Activated naive CD8-positive, alpha-beta T cell treated with anti-CD3 and anti-CD28 coated beads, Interleukin-2, amount 50 U/mL, for 24 hours (primary cell): ENCODE results near the gene ATG13.
A peak's percentile ranks its signal among the peaks of the same experiment; 100 is the strongest.

Experiments used
- ATAC-seq: fragments of 150-1000 bp; cut with Tn5 transposase; one replicate; pipeline ENCODE4 v1.10.0; 2021
- DNase-seq: peaks from one replicate; pipeline ENCODE4 v3.0.0; 2021
- H3K27ac Mint-ChIP-seq: one replicate; pipeline ENCODE4 v1.8.0; 2021; ENCODE audit warnings: mild to moderate bottlenecking, mixed read lengths
- H3K27me3 Mint-ChIP-seq: one replicate; pipeline ENCODE4 v1.8.0; 2021; ENCODE audit warnings: mixed read lengths
- H3K36me3 Mint-ChIP-seq: one replicate; pipeline ENCODE4 v1.8.0; 2021; ENCODE audit warnings: low read depth, mixed read lengths
- H3K4me1 Mint-ChIP-seq: one replicate; pipeline ENCODE4 v1.8.0; 2021; ENCODE audit warnings: mixed read lengths
- H3K4me3 Mint-ChIP-seq: one replicate; pipeline ENCODE4 v1.8.0; 2021; ENCODE audit warnings: mild to moderate bottlenecking, moderate library complexity, mixed read lengths
- H3K9me3 Mint-ChIP-seq: one replicate; pipeline ENCODE4 v1.8.0; 2021; ENCODE audit warnings: mixed read lengths

Gene ATG13

GRCh38 chr11:46625406-46625805 is 8.1 kb downstream of the ATG13 start:
- H3K27ac Mint-ChIP-seq = no peak overlapping the region
- no peaks in the 10 kb centered on the region for H3K9me3 Mint-ChIP-seq
- ATAC-seq = no peak

GRCh38 chr11:46628961-46629360 is 11.6 kb downstream of the ATG13 start:
- no peaks in the 10 kb centered on the region for H3K27me3 Mint-ChIP-seq
- no peaks in the 10 kb centered on the region for H3K9me3 Mint-ChIP-seq
- no peak for ATAC-seq
- peaks cover 2% of the 10 kb centered on the region for H3K4me1 Mint-ChIP-seq
- no peak overlapping the region for H3K27ac Mint-ChIP-seq
- DNase-seq = no peak
- H3K4me3 Mint-ChIP-seq = no peak overlapping the region
- H3K36me3 Mint-ChIP-seq = peaks cover 22% of the 10 kb centered on the region

More at GRCh38 chr11:46625406-46625805, 8.1 kb downstream of the ATG13 start:
- peaks cover 9% of the 10 kb centered on the region for H3K4me1 Mint-ChIP-seq
- peaks cover 20% of the 10 kb centered on the region for H3K36me3 Mint-ChIP-seq
- no peak overlapping the region for H3K4me3 Mint-ChIP-seq
- no peaks in the 10 kb centered on the region for H3K27me3 Mint-ChIP-seq
- no peak for DNase-seq

GRCh38 chr11:46630237-46630636 is 12.9 kb downstream of the ATG13 start:
- Mint-ChIP-seq H3K9me3 (no peaks in the 10 kb centered on the region), H3K27me3 (no peaks in the 10 kb centered on the region), H3K36me3 (peaks cover 17% of the 10 kb centered on the region), H3K4me3 (no peak overlapping the region), H3K27ac (no peak overlapping the region), H3K4me1 (peaks cover 2% of the 10 kb centered on the region)
- DNase-seq (no peak), ATAC-seq (no peak)

GRCh38 chr11:46631676-46632075 is 14.3 kb downstream of the ATG13 start:
- Mint-ChIP-seq H3K9me3 (no peaks in the 10 kb centered on the region), H3K36me3 (peaks cover 14% of the 10 kb centered on the region), H3K4me1 (peaks cover 2% of the 10 kb centered on the region), H3K4me3 (no peak overlapping the region), H3K27ac (no peak overlapping the region), H3K27me3 (no peaks in the 10 kb centered on the region)
- DNase-seq = no peak
- ATAC-seq = no peak

GRCh38 chr11:46632502-46632901 is 15.1 kb downstream of the ATG13 start:
- Mint-ChIP-seq H3K4me3 (no peak overlapping the region), H3K9me3 (no peaks in the 10 kb centered on the region), H3K27ac (peak overlapping the region; percentile 44), H3K4me1 (peaks cover 2% of the 10 kb centered on the region), H3K36me3 (peaks cover 14% of the 10 kb centered on the region), H3K27me3 (no peaks in the 10 kb centered on the region)
- no peak for ATAC-seq
- DNase-seq = no peak

GRCh38 chr11:46633291-46634217 is 16.2 kb downstream of the ATG13 start:
- H3K27me3 Mint-ChIP-seq = no peaks in the 10 kb centered on the region
- DNase-seq (no peak), ATAC-seq (no peak)
- H3K9me3 Mint-ChIP-seq = no peaks in the 10 kb centered on the region
- peaks cover 17% of the 10 kb centered on the region for H3K36me3 Mint-ChIP-seq
- H3K27ac Mint-ChIP-seq = no peak overlapping the region
- H3K4me1 Mint-ChIP-seq = peaks cover 2% of the 10 kb centered on the region
- no peak overlapping the region for H3K4me3 Mint-ChIP-seq

- DNase-seq (no peak), ATAC-seq (no peak)
- no peaks in the 10 kb centered on the region for H3K27me3 Mint-ChIP-seq
- H3K4me3 Mint-ChIP-seq = no peak overlapping the region
- peaks cover 18% of the 10 kb centered on the region for H3K36me3 Mint-ChIP-seq
- H3K27ac Mint-ChIP-seq = no peak overlapping the region
- H3K4me1 Mint-ChIP-seq = peaks cover 7% of the 10 kb centered on the region
- no peaks in the 10 kb centered on the region for H3K9me3 Mint-ChIP-seq
Measured at GRCh38 chr11:46635557-46636139, 18.3 kb downstream of the ATG13 start.

- no peak for ATAC-seq
- no peak for DNase-seq
- Mint-ChIP-seq H3K36me3 (peaks cover 13% of the 10 kb centered on the region), H3K27me3 (no peaks in the 10 kb centered on the region), H3K4me3 (no peak overlapping the region), H3K27ac (no peak overlapping the region), H3K9me3 (no peaks in the 10 kb centered on the region), H3K4me1 (peaks cover 11% of the 10 kb centered on the region)
Measured at GRCh38 chr11:46637546-46637945, 20.2 kb downstream of the ATG13 start.

GRCh38 chr11:46639197-46639839 is 22.0 kb downstream of the ATG13 start:
- no peak overlapping the region for H3K27ac Mint-ChIP-seq
- DNase-seq (no peak), ATAC-seq (no peak)
- no peaks in the 10 kb centered on the region for H3K9me3 Mint-ChIP-seq
- peaks cover 10% of the 10 kb centered on the region for H3K4me1 Mint-ChIP-seq
- no peak overlapping the region for H3K4me3 Mint-ChIP-seq
- no peaks in the 10 kb centered on the region for H3K27me3 Mint-ChIP-seq
- peaks cover 16% of the 10 kb centered on the region for H3K36me3 Mint-ChIP-seq

- Mint-ChIP-seq H3K9me3 (no peaks in the 10 kb centered on the region), H3K27me3 (no peaks in the 10 kb centered on the region), H3K4me1 (peaks cover 10% of the 10 kb centered on the region), H3K4me3 (no peak overlapping the region), H3K36me3 (peaks cover 20% of the 10 kb centered on the region), H3K27ac (no peak overlapping the region)
- ATAC-seq (no peak), DNase-seq (no peak)
Measured at GRCh38 chr11:46640036-46640788, 22.9 kb downstream of the ATG13 start.

- Mint-ChIP-seq H3K9me3 (no peaks in the 10 kb centered on the region), H3K27ac (no peak overlapping the region), H3K4me3 (no peak overlapping the region), H3K4me1 (peaks cover 10% of the 10 kb centered on the region), H3K27me3 (no peaks in the 10 kb centered on the region), H3K36me3 (peaks cover 24% of the 10 kb centered on the region)
- DNase-seq (no peak), ATAC-seq (no peak)
Measured at GRCh38 chr11:46641639-46642038, 24.3 kb downstream of the ATG13 start.

GRCh38 chr11:46642627-46643335 is 25.4 kb downstream of the ATG13 start:
- H3K36me3 Mint-ChIP-seq = peaks cover 24% of the 10 kb centered on the region
- peaks cover 10% of the 10 kb centered on the region for H3K4me1 Mint-ChIP-seq
- no peaks in the 10 kb centered on the region for H3K27me3 Mint-ChIP-seq
- DNase-seq = no peak
- H3K27ac Mint-ChIP-seq = no peak overlapping the region
- no peak overlapping the region for H3K4me3 Mint-ChIP-seq
- no peak for ATAC-seq
- no peaks in the 10 kb centered on the region for H3K9me3 Mint-ChIP-seq

GRCh38 chr11:46643531-46643930 is 26.2 kb downstream of the ATG13 start:
- ATAC-seq = no peak
- H3K4me3 Mint-ChIP-seq = no peak overlapping the region
- no peak for DNase-seq
- peaks cover 10% of the 10 kb centered on the region for H3K4me1 Mint-ChIP-seq
- peaks cover 21% of the 10 kb centered on the region for H3K36me3 Mint-ChIP-seq
- H3K27me3 Mint-ChIP-seq = no peaks in the 10 kb centered on the region
- H3K9me3 Mint-ChIP-seq = no peaks in the 10 kb centered on the region
- no peak overlapping the region for H3K27ac Mint-ChIP-seq

GRCh38 chr11:46643986-46644385 is 26.6 kb downstream of the ATG13 start:
- Mint-ChIP-seq H3K4me1 (peaks cover 10% of the 10 kb centered on the region), H3K36me3 (peaks cover 22% of the 10 kb centered on the region), H3K27ac (no peak overlapping the region), H3K27me3 (no peaks in the 10 kb centered on the region), H3K4me3 (no peak overlapping the region), H3K9me3 (no peaks in the 10 kb centered on the region)
- ATAC-seq (no peak), DNase-seq (no peak)
